Fibroblast of the aortic adventitia (primary cell): Measurements from ENCODE around the gene MGAT4A. TPM values are rescaled to one million over a fixed set of nuclear protein-coding genes. Genes with fewer than 3 reads are reported as not detected.

ENCODE experiments used
- DNase-seq: peaks from one replicate; pipeline ENCODE4 v3.0.0-alpha.2; 2010; ENCODE audit warnings: low read depth
- H3K4me3 ChIP-seq: 2 replicates; pipeline ENCODE4 v1.5.1; 2011; ENCODE audit warnings: low read depth, mild to moderate bottlenecking, control low read depth, low read length, moderate library complexity
- CTCF ChIP-seq: IDR thresholded peaks from 2 replicates; pipeline ENCODE4 v1.5.1; 2011; ENCODE audit warnings: mild to moderate bottlenecking, low read length, control low read depth, inconsistent platforms; ENCODE audit not compliant: insufficient read depth
- total RNA-seq: library from RNA; depleted of rRNA; stranded (reverse); fragments of >200 nt; gene quantifications from 2 replicates; pipeline ENCODE4 v1.2.3, GENCODE V29; 2012; ENCODE audit warnings: low replicate concordance

Gene MGAT4A
- total RNA-seq, 1 donor, result 0.36 TPM

- no peak overlapping the region for H3K4me3 ChIP-seq
- DNase-seq, result no peak
- no peak for TF ChIP-seq CTCF
Measured at GRCh38 chr2:98685930-98686887, 44.7 kb downstream of the MGAT4A start.

GRCh38 chr2:98683728-98684127 lies 47.2 kb downstream of the MGAT4A start:
- no peak for DNase-seq
- TF ChIP-seq CTCF, result no peak
- no peak overlapping the region for H3K4me3 ChIP-seq

- no peak for TF ChIP-seq CTCF
- H3K4me3 ChIP-seq, result no peak overlapping the region
- DNase-seq, result no peak
Measured at GRCh38 chr2:98676742-98677141, 54.2 kb downstream of the MGAT4A start.

GRCh38 chr2:98674233-98674964 lies 56.5 kb downstream of the MGAT4A start:
- DNase-seq, result no peak
- H3K4me3 ChIP-seq, result no peak overlapping the region
- TF ChIP-seq CTCF, result no peak

GRCh38 chr2:98669675-98670074 lies 61.3 kb downstream of the MGAT4A start:
- peak; percentile 16 for DNase-seq
- H3K4me3 ChIP-seq, result no peak overlapping the region

GRCh38 chr2:98665677-98666076 lies 65.3 kb downstream of the MGAT4A start:
- no peak for DNase-seq
- no peak for TF ChIP-seq CTCF
- no peak overlapping the region for H3K4me3 ChIP-seq

More at GRCh38 chr2:98669675-98670074, 61.3 kb downstream of the MGAT4A start:
- no peak for TF ChIP-seq CTCF
